HG03064 (cell line): ENCODE data around the gene HACD2.

Experiments used
- ATAC-seq: cut with Tn5 transposase; IDR thresholded peaks from one replicate; pipeline ENCODE4 v1.9.1; 2021; ENCODE audit warnings: low read depth; ENCODE audit not compliant: unreplicated experiment

The HACD2 gene

GRCh38 chr3:123584988-123585937 is at the start of gene HACD2:
TSS of gene HACD2 (minus strand) at chr3:123585053. CDS start at chr3:123585027, 26 bp downstream.
- peak; percentile 89 for ATAC-seq

GRCh38 chr3:123634149-123635051 is 49.5 kb upstream of the HACD2 start:
- no peak for ATAC-seq

GRCh38 chr3:123633530-123633929 is 48.7 kb upstream of the HACD2 start:
- ATAC-seq, result no peak

- ATAC-seq, result no peak
Observed at GRCh38 chr3:123632161-123632655, 47.4 kb upstream of the HACD2 start.

- no peak for ATAC-seq
Observed at GRCh38 chr3:123629747-123630047, 44.8 kb upstream of the HACD2 start.

- ATAC-seq, result no peak
Observed at GRCh38 chr3:123628996-123629746, 44.3 kb upstream of the HACD2 start.

GRCh38 chr3:123627673-123628670 is 43.1 kb upstream of the HACD2 start:
- no peak for ATAC-seq

GRCh38 chr3:123626881-123627280 is 42.0 kb upstream of the HACD2 start:
- ATAC-seq, result no peak

GRCh38 chr3:123624302-123624701 is 39.4 kb upstream of the HACD2 start:
- no peak for ATAC-seq

GRCh38 chr3:123623346-123623880 is 38.6 kb upstream of the HACD2 start:
- no peak for ATAC-seq

- ATAC-seq, result no peak
Observed at GRCh38 chr3:123622766-123623165, 37.9 kb upstream of the HACD2 start.

GRCh38 chr3:123621850-123622189 is 37.0 kb upstream of the HACD2 start:
- ATAC-seq, result no peak

GRCh38 chr3:123621186-123621849 is 36.5 kb upstream of the HACD2 start:
- ATAC-seq, result no peak

GRCh38 chr3:123620343-123620742 is 35.5 kb upstream of the HACD2 start:
- ATAC-seq, result no peak

GRCh38 chr3:123618768-123619484 is 34.1 kb upstream of the HACD2 start:
- no peak for ATAC-seq

- ATAC-seq, result no peak
Observed at GRCh38 chr3:123618076-123618708, 33.3 kb upstream of the HACD2 start.

- no peak for ATAC-seq
Observed at GRCh38 chr3:123616593-123616992, 31.7 kb upstream of the HACD2 start.

- ATAC-seq, result no peak
Observed at GRCh38 chr3:123613543-123613942, 28.7 kb upstream of the HACD2 start.
